Sigmoid colon (tissue), 7 donors: ENCODE data around the gene HSPA8. TPM values are rescaled to one million over a fixed set of nuclear protein-coding genes. Genes with fewer than 3 reads are reported as not detected.

ENCODE experiments used
- DNase-seq: peaks from one replicate; pipeline ENCODE4 v3.0.0-alpha.2; 2019
- H3K27ac ChIP-seq, 4 donors: fragments of 200-600 bp; sonication (generic); one replicate each; pipeline ENCODE4 v1.5.1; 2016 to 2019; ENCODE audit warnings: mild to moderate bottlenecking in 1 of 4
- H3K27me3 ChIP-seq, 3 donors: fragments of 200-600 bp; sonication (generic); one replicate each; pipeline ENCODE4 v1.5.1; 2019; ENCODE audit warnings: mild to moderate bottlenecking in 1 of 3
- H3K36me3 ChIP-seq, 4 donors: fragments of 200-600 bp; sonication (generic); one replicate each; pipeline ENCODE4 v1.5.1; 2016 to 2019
- H3K4me1 ChIP-seq, 4 donors: fragments of 200-600 bp; sonication (generic); one replicate each; pipeline ENCODE4 v1.5.1; 2017 to 2019
- H3K4me3 ChIP-seq, 4 donors: fragments of 200-600 bp; sonication (generic); one replicate each; pipeline ENCODE4 v1.5.1; 2017 to 2019; ENCODE audit warnings: mild to moderate bottlenecking in 2 of 4, moderate library complexity in 1 of 4
- H3K9me3 ChIP-seq, 4 donors: fragments of 200-600 bp in 3 of 4; sonication (generic) in 3 of 4; one replicate each; pipeline versions ENCODE4 v1.5.1 to v1.6.1; 2013 to 2019
- EP300 ChIP-seq, 4 donors: sonication (generic); formaldehyde crosslinking; IDR thresholded peaks; one replicate each; pipeline ENCODE4 v1.6.1; 2017; ENCODE audit warnings: antibody characterized with exemption in 4 of 4
- POLR2A ChIP-seq, 2 donors: fragments of 450-650 bp; IDR thresholded peaks; one replicate each; pipeline ENCODE4 v1.6.1; 2016; ENCODE audit warnings: antibody characterized with exemption in 2 of 2, mild to moderate bottlenecking in 2 of 2, moderate library complexity in 2 of 2
- POLR2AphosphoS5 ChIP-seq, 4 donors: sonication (generic); formaldehyde crosslinking; IDR thresholded peaks; one replicate each; pipeline ENCODE4 v1.6.1; 2017; ENCODE audit warnings: antibody characterized with exemption in 4 of 4
- WGBS, 2 donors: extraction: QIAGEN DNeasy Blood & Tissue Kit; methylation state at CpG; one replicate each; pipeline ENCODE4 v1.1.7; 2013; 5-methylcytosine and 5-hydroxymethylcytosine counted together
- intact Hi-C: fragments of 100-400 bp; cut with DNase I; formaldehyde crosslinking; loops from one replicate; pipeline ENCODE4 v1.15.1; 2023
- polyA plus RNA-seq, 3 donors: library from polyadenylated mRNA; stranded (reverse); fragments of 200-250 nt; gene quantifications; one replicate each; pipeline ENCODE4 v1.2.3, GENCODE V29; 2013
- total RNA-seq, 4 donors: library from RNA; depleted of rRNA; stranded (reverse); fragments of >200 nt; gene quantifications; one replicate each; pipeline ENCODE4 v1.1.0, GENCODE V29; 2016
- TF ChIP-seq, protein P1 (sequence below), 4 experiments: fragments of 450-650 bp in 3 of 4; fragments of 200-600 bp in 1 of 4; IDR thresholded peaks; one replicate each; pipeline ENCODE4 v1.5.1; 2016 to 2019; ENCODE audit warnings: antibody characterized with exemption in 4 of 4, mild to moderate bottlenecking in 3 of 4, moderate library complexity in 2 of 4
- donor health status: healthy with polysubstance abuse.
- donor health status: Bipolar disorder and iron deficiency.
- donor health status: healthy.

The HSPA8 gene
- total and polyA plus RNA-seq, 7 donors = 300 to 731 (median 576) TPM

DNA sequence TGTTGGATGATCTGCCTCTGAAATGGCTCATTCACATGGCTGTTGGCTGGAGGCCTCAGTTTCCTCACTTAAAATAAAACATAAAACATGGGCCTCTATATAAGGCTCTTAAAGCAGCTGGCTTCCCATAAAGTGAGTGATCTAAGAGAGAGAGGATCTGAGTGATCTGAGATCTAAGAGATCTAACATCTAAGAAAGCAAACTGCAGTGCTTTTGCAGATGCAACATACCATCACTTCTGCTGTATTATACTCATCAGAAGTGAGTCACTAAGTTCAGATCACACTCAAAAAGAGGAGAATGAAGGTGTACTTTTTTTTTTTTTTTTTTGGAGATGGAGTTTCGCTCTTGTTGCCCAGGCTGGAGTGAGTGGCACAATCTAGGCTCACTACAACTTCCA, 18.1 kb upstream of the HSPA8 start:
- intact Hi-C loops = no loop called here
- whole genome bisulfite sequencing, 2 donors = 88 to 100% methylated on average over 1 of the region's 1 CpG

GRCh38 chr11:123076484-123076883, 14.5 kb upstream of the HSPA8 start:
- H3K36me3 ChIP-seq = peaks cover 7 to 69% (median 19%) of the 10 kb centered on the region in 4 donors
- H3K4me3 ChIP-seq = no peak overlapping the region
- intact Hi-C loops = no loop called here
- TF ChIP-seq POLR2AphosphoS5 (IDR thresholded peaks at IDR 0.05) = no peak
- no peak for TF ChIP-seq EP300 (IDR thresholded peaks at IDR 0.05)
- no peak for TF ChIP-seq POLR2A (IDR thresholded peaks at IDR 0.05)
- TF ChIP-seq, protein P1, sequence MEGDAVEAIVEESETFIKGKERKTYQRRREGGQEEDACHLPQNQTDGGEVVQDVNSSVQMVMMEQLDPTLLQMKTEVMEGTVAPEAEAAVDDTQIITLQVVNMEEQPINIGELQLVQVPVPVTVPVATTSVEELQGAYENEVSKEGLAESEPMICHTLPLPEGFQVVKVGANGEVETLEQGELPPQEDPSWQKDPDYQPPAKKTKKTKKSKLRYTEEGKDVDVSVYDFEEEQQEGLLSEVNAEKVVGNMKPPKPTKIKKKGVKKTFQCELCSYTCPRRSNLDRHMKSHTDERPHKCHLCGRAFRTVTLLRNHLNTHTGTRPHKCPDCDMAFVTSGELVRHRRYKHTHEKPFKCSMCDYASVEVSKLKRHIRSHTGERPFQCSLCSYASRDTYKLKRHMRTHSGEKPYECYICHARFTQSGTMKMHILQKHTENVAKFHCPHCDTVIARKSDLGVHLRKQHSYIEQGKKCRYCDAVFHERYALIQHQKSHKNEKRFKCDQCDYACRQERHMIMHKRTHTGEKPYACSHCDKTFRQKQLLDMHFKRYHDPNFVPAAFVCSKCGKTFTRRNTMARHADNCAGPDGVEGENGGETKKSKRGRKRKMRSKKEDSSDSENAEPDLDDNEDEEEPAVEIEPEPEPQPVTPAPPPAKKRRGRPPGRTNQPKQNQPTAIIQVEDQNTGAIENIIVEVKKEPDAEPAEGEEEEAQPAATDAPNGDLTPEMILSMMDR (IDR thresholded peaks at IDR 0.05) = no peak
- DNase-seq = no peak
- no peaks in the 10 kb centered on the region for H3K27me3 ChIP-seq
- no peak overlapping the region for H3K27ac ChIP-seq
- 93 to 96% methylated on average over 2 of the region's 2 CpGs for WGBS, 2 donors
- no peaks in the 10 kb centered on the region for H3K9me3 ChIP-seq
- H3K4me1 ChIP-seq = peaks cover 0 to 5% (median 0%) of the 10 kb centered on the region in 4 donors

More for the DNA sequence above, 18.1 kb upstream of the HSPA8 start:
- DNase-seq = no peak
- Histone ChIP-seq H3K36me3 (peaks cover 0 to 56% (median 9%) of the 10 kb centered on the region in 4 donors), H3K4me3 (no peak overlapping the region), H3K4me1 (peaks cover 0 to 18% (median 9%) of the 10 kb centered on the region in 4 donors), H3K27me3 (no peaks in the 10 kb centered on the region), H3K9me3 (no peaks in the 10 kb centered on the region), H3K27ac (no peak overlapping the region)
- TF ChIP-seq POLR2AphosphoS5 (IDR thresholded peaks at IDR 0.05) = no peak
- TF ChIP-seq POLR2A (IDR thresholded peaks at IDR 0.05) = no peak
- TF ChIP-seq EP300 (IDR thresholded peaks at IDR 0.05) = no peak
- TF ChIP-seq, protein P1 (IDR thresholded peaks at IDR 0.05) = no peak

GRCh38 chr11:123073343-123074057, 11.6 kb upstream of the HSPA8 start:
- no peak overlapping the region for H3K4me3 ChIP-seq
- no peak for DNase-seq
- 94 to 95% methylated on average over 14 of the region's 14 CpGs for WGBS, 2 donors
- TF ChIP-seq POLR2AphosphoS5 (IDR thresholded peaks at IDR 0.05) = no peak
- no peak for TF ChIP-seq EP300 (IDR thresholded peaks at IDR 0.05)
- TF ChIP-seq, protein P1 (IDR thresholded peaks at IDR 0.05) = no peak
- no peak for TF ChIP-seq POLR2A (IDR thresholded peaks at IDR 0.05)
- no peaks in the 10 kb centered on the region for H3K9me3 ChIP-seq
- no peaks in the 10 kb centered on the region for H3K27me3 ChIP-seq
- H3K36me3 ChIP-seq = peaks cover 7 to 63% (median 13%) of the 10 kb centered on the region in 4 donors
- H3K4me1 ChIP-seq = peaks cover 0 to 23% (median 14%) of the 10 kb centered on the region in 4 donors
- intact Hi-C loops = no loop called here
- H3K27ac ChIP-seq = no peak overlapping the region

DNA sequence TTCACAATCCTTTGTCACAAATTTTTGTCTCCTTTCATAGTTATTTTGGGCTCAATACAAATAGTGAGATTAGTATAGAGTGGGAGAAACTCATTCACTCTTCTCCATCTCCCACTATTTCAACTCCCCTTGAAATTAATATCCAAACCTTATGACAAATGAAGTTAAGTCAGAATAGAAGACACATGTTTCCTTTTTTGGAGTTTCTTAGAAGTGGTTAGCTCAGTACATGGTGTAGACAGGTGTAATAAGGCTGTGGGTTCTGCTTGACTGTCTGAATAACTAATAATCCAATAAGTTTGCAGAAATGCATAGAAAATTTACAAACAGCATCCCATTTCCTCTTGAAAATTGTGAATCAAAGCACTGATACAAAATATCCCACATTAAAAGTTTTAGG, 10.8 kb upstream of the HSPA8 start:
- Histone ChIP-seq H3K4me3 (no peak overlapping the region), H3K4me1 (peaks cover 0 to 23% (median 14%) of the 10 kb centered on the region in 4 donors), H3K27ac (no peak overlapping the region), H3K9me3 (no peaks in the 10 kb centered on the region), H3K36me3 (peaks cover 7 to 60% (median 13%) of the 10 kb centered on the region in 4 donors), H3K27me3 (no peaks in the 10 kb centered on the region)
- no peak for TF ChIP-seq EP300 (IDR thresholded peaks at IDR 0.05)
- TF ChIP-seq POLR2A (IDR thresholded peaks at IDR 0.05) = no peak
- TF ChIP-seq, protein P1 (IDR thresholded peaks at IDR 0.05) = no peak
- no peak for TF ChIP-seq POLR2AphosphoS5 (IDR thresholded peaks at IDR 0.05)
- intact Hi-C loops = no loop called here
- DNase-seq = no peak
